ENCODE results near the gene KRT10. TPM values are rescaled to one million over a fixed set of nuclear protein-coding genes. Genes with fewer than 3 reads are reported as not detected.

KRT10 gene
- polyA plus RNA-seq (2013, experiment 1 of 2), result 52.7 TPM
- polyA plus RNA-seq (2013, experiment 2 of 2), result 53.1 TPM

- Histone ChIP-seq H3K4me3 (ENCODE audit: low read length in 2 of 2) (no peak within 1 kb of the TSS), H3K14ac (ENCODE audit: low read length) (no peak within 1 kb of the TSS), H3K9me3 (replicated peaks in 1 of 2; ENCODE audit: control insufficient read depth in 2 of 2, insufficient read depth in 1 of 2, low read depth in 1 of 2, low read length in 2 of 2) (peaks cover 0 to 1% of the 10 kb centered on the region in 2 donors), H3K4me1 (ENCODE audit: control insufficient read depth in 2 of 2, insufficient read depth in 1 of 2, low read depth in 1 of 2, low read length in 2 of 2) (peaks cover 0 to 2% of the 10 kb centered on the region in 2 donors), H4K8ac (ENCODE audit: low read depth, low read length) (peak within 1 kb of the TSS; percentile 86), H3K36me3 (replicated peaks in 1 of 2; ENCODE audit: control insufficient read depth in 2 of 2, insufficient read depth in 2 of 2, low read length in 2 of 2) (peaks cover 5 to 9% of the 10 kb centered on the region in 2 donors), H3K27me3 (ENCODE audit: control insufficient read depth in 3 of 3, insufficient read depth in 3 of 3, low read depth in 1 of 3, low read length in 3 of 3) (no peaks in the 10 kb centered on the region), H2AFZ (ENCODE audit: low read length) (no peak within 1 kb of the TSS), H4K91ac (ENCODE audit: low read depth, low read length, poor library complexity) (no peak within 1 kb of the TSS), H3K18ac (ENCODE audit: low read length) (no peak within 1 kb of the TSS), H2BK15ac (ENCODE audit: low read length) (no peak within 1 kb of the TSS), H3K27ac (replicated peaks; ENCODE audit: low read length) (no peak within 1 kb of the TSS), H2BK12ac (ENCODE audit: low read length) (no peak within 1 kb of the TSS), H2AK5ac (ENCODE audit: low read depth, low read length) (no peak within 1 kb of the TSS), H3K9ac (ENCODE audit: low read depth, low read length, poor library complexity) (no peak within 1 kb of the TSS), H3K23ac (ENCODE audit: low read depth, low read length, poor library complexity) (no peak within 1 kb of the TSS), H2BK5ac (ENCODE audit: low read length) (no peak within 1 kb of the TSS), H3K4ac (ENCODE audit: low read length) (no peak within 1 kb of the TSS), H2BK120ac (ENCODE audit: low read depth, low read length) (no peak within 1 kb of the TSS), H3K79me1 (ENCODE audit: low read depth, low read length) (no peaks in the 10 kb centered on the region), H3K4me2 (ENCODE audit: insufficient read depth, low read length, poor library complexity, severe bottlenecking) (no peak within 1 kb of the TSS)
- no peak for DNase-seq (ENCODE audit: low spot score)
- no CpG with 5 or more reads among the region's 7 CpGs for WGBS, 2 donors (ENCODE audit: extremely low coverage in 2 of 2, insufficient read length in 2 of 2, insufficient replicate concordance in 1 of 2)
Observed at GRCh38 chr17:40822132-40822812, at the start of gene KRT10. Gene KRT10 (minus strand): TSS chr17:40822614. CDS start chr17:40822585, 29 bp downstream.

DNA sequence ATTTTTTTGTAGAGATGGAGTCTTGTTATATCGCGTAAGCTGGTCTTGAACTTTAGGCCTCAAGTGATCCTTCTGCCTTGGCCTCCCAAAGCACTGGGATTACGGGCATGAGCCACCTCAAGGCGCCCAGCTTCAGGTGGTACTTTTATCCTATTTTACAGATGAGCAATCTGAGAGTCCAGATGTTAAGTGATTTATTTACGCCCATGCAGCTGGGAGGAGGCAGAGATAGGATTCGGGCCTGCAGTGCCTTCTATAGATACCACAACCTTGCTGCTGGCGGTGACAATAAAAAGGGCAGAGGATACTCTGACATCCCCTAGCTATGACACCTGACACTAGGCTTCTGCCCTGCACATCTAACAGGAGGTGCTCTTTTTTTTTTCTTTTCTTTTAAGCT is 48.9 kb upstream of the KRT10 start:
- Histone ChIP-seq H2AFZ (ENCODE audit: low read length) (no peak overlapping the region), H3K9me3 (replicated peaks in 1 of 2; ENCODE audit: control insufficient read depth in 2 of 2, insufficient read depth in 1 of 2, low read depth in 1 of 2, low read length in 2 of 2) (no peaks in the 10 kb centered on the region), H3K18ac (ENCODE audit: low read length) (no peak overlapping the region), H2AK5ac (ENCODE audit: low read depth, low read length) (no peak overlapping the region), H3K4me2 (ENCODE audit: insufficient read depth, low read length, poor library complexity, severe bottlenecking) (no peak overlapping the region), H3K23ac (ENCODE audit: low read depth, low read length, poor library complexity) (no peak overlapping the region), H3K36me3 (replicated peaks in 1 of 2; ENCODE audit: control insufficient read depth in 2 of 2, insufficient read depth in 2 of 2, low read length in 2 of 2) (no peaks in the 10 kb centered on the region), H4K91ac (ENCODE audit: low read depth, low read length, poor library complexity) (no peak overlapping the region), H3K9ac (ENCODE audit: low read depth, low read length, poor library complexity) (no peak overlapping the region), H2BK120ac (ENCODE audit: low read depth, low read length) (no peak overlapping the region), H4K8ac (ENCODE audit: low read depth, low read length) (no peak overlapping the region), H3K14ac (ENCODE audit: low read length) (no peak overlapping the region), H2BK15ac (ENCODE audit: low read length) (no peak overlapping the region), H3K27ac (replicated peaks; ENCODE audit: low read length) (no peak overlapping the region), H2BK5ac (ENCODE audit: low read length) (no peak overlapping the region), H3K27me3 (ENCODE audit: control insufficient read depth in 3 of 3, insufficient read depth in 3 of 3, low read depth in 1 of 3, low read length in 3 of 3) (peaks cover 0 to 39% (median 0%) of the 10 kb centered on the region in 3 experiments), H2BK12ac (ENCODE audit: low read length) (no peak overlapping the region), H3K4me1 (ENCODE audit: control insufficient read depth in 2 of 2, insufficient read depth in 1 of 2, low read depth in 1 of 2, low read length in 2 of 2) (peaks cover 0 to 3% of the 10 kb centered on the region in 2 donors), H3K79me1 (ENCODE audit: low read depth, low read length) (no peaks in the 10 kb centered on the region), H3K4me3 (ENCODE audit: low read length in 2 of 2) (no peak overlapping the region), H3K4ac (ENCODE audit: low read length) (no peak overlapping the region)
- WGBS, 2 donors (ENCODE audit: extremely low coverage in 2 of 2, insufficient read length in 2 of 2, insufficient replicate concordance in 1 of 2), result no CpG with 5 or more reads among the region's 7 CpGs
- DNase-seq (ENCODE audit: low spot score), result no peak

- Histone ChIP-seq H2BK12ac (ENCODE audit: low read length) (no peak overlapping the region), H3K9ac (ENCODE audit: low read depth, low read length, poor library complexity) (no peak overlapping the region), H3K18ac (ENCODE audit: low read length) (no peak overlapping the region), H2BK15ac (ENCODE audit: low read length) (no peak overlapping the region), H3K4me1 (ENCODE audit: control insufficient read depth in 2 of 2, insufficient read depth in 1 of 2, low read depth in 1 of 2, low read length in 2 of 2) (peaks cover 0 to 3% of the 10 kb centered on the region in 2 donors), H3K23ac (ENCODE audit: low read depth, low read length, poor library complexity) (no peak overlapping the region), H4K8ac (ENCODE audit: low read depth, low read length) (no peak overlapping the region), H3K79me1 (ENCODE audit: low read depth, low read length) (no peaks in the 10 kb centered on the region), H3K4me3 (ENCODE audit: low read length in 2 of 2) (no peak overlapping the region), H3K9me3 (replicated peaks in 1 of 2; ENCODE audit: control insufficient read depth in 2 of 2, insufficient read depth in 1 of 2, low read depth in 1 of 2, low read length in 2 of 2) (no peaks in the 10 kb centered on the region), H2BK5ac (ENCODE audit: low read length) (no peak overlapping the region), H2AFZ (ENCODE audit: low read length) (no peak overlapping the region), H2BK120ac (ENCODE audit: low read depth, low read length) (no peak overlapping the region), H3K27ac (replicated peaks; ENCODE audit: low read length) (no peak overlapping the region), H4K91ac (ENCODE audit: low read depth, low read length, poor library complexity) (no peak overlapping the region), H3K27me3 (ENCODE audit: control insufficient read depth in 3 of 3, insufficient read depth in 3 of 3, low read depth in 1 of 3, low read length in 3 of 3) (peaks cover 0 to 39% (median 0%) of the 10 kb centered on the region in 3 experiments), H3K4me2 (ENCODE audit: insufficient read depth, low read length, poor library complexity, severe bottlenecking) (no peak overlapping the region), H3K4ac (ENCODE audit: low read length) (no peak overlapping the region), H3K36me3 (replicated peaks in 1 of 2; ENCODE audit: control insufficient read depth in 2 of 2, insufficient read depth in 2 of 2, low read length in 2 of 2) (no peaks in the 10 kb centered on the region), H2AK5ac (ENCODE audit: low read depth, low read length) (no peak overlapping the region), H3K14ac (ENCODE audit: low read length) (no peak overlapping the region)
- no CpG with 5 or more reads among the region's 4 CpGs for WGBS, 2 donors (ENCODE audit: extremely low coverage in 2 of 2, insufficient read length in 2 of 2, insufficient replicate concordance in 1 of 2)
- DNase-seq (ENCODE audit: low spot score), result no peak
Observed at GRCh38 chr17:40870136-40870535, 47.7 kb upstream of the KRT10 start.

GRCh38 chr17:40866838-40867237 is 44.4 kb upstream of the KRT10 start, which contains the start of gene KRT12:
Gene KRT12 (minus strand): TSS chr17:40867223. CDS start chr17:40867186, 37 bp downstream.
- H3K4ac ChIP-seq (ENCODE audit: low read length), result no peak within 1 kb of the TSS
- H3K4me2 ChIP-seq (ENCODE audit: insufficient read depth, low read length, poor library complexity, severe bottlenecking), result no peak within 1 kb of the TSS
- no peak within 1 kb of the TSS for H2AFZ ChIP-seq (ENCODE audit: low read length)
- H3K36me3 ChIP-seq (replicated peaks in 1 of 2; ENCODE audit: control insufficient read depth in 2 of 2, insufficient read depth in 2 of 2, low read length in 2 of 2), result no peaks in the 10 kb centered on the region
- no peaks in the 10 kb centered on the region for H3K79me1 ChIP-seq (ENCODE audit: low read depth, low read length)
- no peak within 1 kb of the TSS for H4K91ac ChIP-seq (ENCODE audit: low read depth, low read length, poor library complexity)
- peaks cover 0 to 5% of the 10 kb centered on the region in 2 donors for H3K4me1 ChIP-seq (ENCODE audit: control insufficient read depth in 2 of 2, insufficient read depth in 1 of 2, low read depth in 1 of 2, low read length in 2 of 2)
- H2BK12ac ChIP-seq (ENCODE audit: low read length), result no peak within 1 kb of the TSS
- DNase-seq (ENCODE audit: low spot score), result no peak
- H3K9ac ChIP-seq (ENCODE audit: low read depth, low read length, poor library complexity), result no peak within 1 kb of the TSS
- H3K23ac ChIP-seq (ENCODE audit: low read depth, low read length, poor library complexity), result no peak within 1 kb of the TSS
- no peak within 1 kb of the TSS for H3K14ac ChIP-seq (ENCODE audit: low read length)
- H3K4me3 ChIP-seq (ENCODE audit: low read length in 2 of 2), result no peak within 1 kb of the TSS
- no peak within 1 kb of the TSS for H3K18ac ChIP-seq (ENCODE audit: low read length)
- no peak within 1 kb of the TSS for H2BK15ac ChIP-seq (ENCODE audit: low read length)
- no peak within 1 kb of the TSS for H3K27ac ChIP-seq (replicated peaks; ENCODE audit: low read length)
- H3K27me3 ChIP-seq (ENCODE audit: control insufficient read depth in 3 of 3, insufficient read depth in 3 of 3, low read depth in 1 of 3, low read length in 3 of 3), result peaks cover 0 to 27% (median 2%) of the 10 kb centered on the region in 3 experiments
- no CpG with 5 or more reads among the region's 8 CpGs for WGBS, 2 donors (ENCODE audit: extremely low coverage in 2 of 2, insufficient read length in 2 of 2, insufficient replicate concordance in 1 of 2)
- H2BK120ac ChIP-seq (ENCODE audit: low read depth, low read length), result no peak within 1 kb of the TSS
- H2BK5ac ChIP-seq (ENCODE audit: low read length), result no peak within 1 kb of the TSS
- no peak within 1 kb of the TSS for H4K8ac ChIP-seq (ENCODE audit: low read depth, low read length)
- H3K9me3 ChIP-seq (replicated peaks in 1 of 2; ENCODE audit: control insufficient read depth in 2 of 2, insufficient read depth in 1 of 2, low read depth in 1 of 2, low read length in 2 of 2), result peaks cover 0 to 3% of the 10 kb centered on the region in 2 donors
- H2AK5ac ChIP-seq (ENCODE audit: low read depth, low read length), result no peak within 1 kb of the TSS

Data from neuronal stem cell (in vitro differentiated cells).